Retinal pigment epithelial cell (primary cell): ENCODE measurements around the gene METTL8.

ENCODE experiments used
- DNase-seq: peaks from one replicate; pipeline ENCODE4 v3.0.0-alpha.2; 2010; ENCODE audit warnings: low read depth
- H3K4me3 ChIP-seq: 2 replicates; pipeline ENCODE4 v1.5.1; 2011; ENCODE audit warnings: mild to moderate bottlenecking, low read length, control low read depth, moderate library complexity
- TF ChIP-seq, protein P1 (sequence below): conservative IDR thresholded peaks from 2 replicates; pipeline ENCODE4 v1.5.1; 2011; ENCODE audit warnings: low read depth, low read length, control low read depth, inconsistent platforms

METTL8 gene

DNA sequence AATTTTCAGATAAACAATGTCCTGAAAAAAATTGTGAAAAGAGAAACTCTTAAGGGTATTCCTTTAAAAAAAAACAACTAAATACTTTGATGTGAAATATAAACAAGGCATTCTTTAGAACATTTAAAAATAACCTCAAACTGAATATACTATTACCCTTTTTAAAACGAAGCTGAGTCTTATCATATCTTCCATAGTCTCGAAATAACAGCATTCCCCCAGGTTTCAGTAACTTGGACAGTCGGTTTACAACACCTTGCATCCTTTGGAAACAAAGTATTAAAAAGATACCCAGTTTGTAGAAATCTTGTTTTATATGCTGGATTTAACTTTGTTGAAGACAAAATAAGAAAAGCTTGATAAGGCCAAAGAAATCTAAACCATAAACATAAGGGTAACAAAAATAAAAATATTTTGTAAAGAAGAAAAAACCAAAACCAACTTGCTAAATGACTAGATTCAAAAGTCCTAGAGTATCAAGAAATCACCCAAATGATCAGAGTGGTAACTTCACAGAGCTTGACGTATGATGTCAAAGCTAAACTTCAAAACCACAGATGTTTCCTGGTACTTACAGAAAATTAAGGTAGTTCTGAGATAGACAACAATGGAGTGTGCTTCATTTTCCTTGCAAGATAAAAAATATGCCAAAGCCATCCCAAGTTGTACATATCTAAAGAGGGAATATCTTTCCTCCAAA is 107.8 kb downstream of the METTL8 start:
- no peak overlapping the region for H3K4me3 ChIP-seq
- DNase-seq, result no peak
- TF ChIP-seq, protein P1, sequence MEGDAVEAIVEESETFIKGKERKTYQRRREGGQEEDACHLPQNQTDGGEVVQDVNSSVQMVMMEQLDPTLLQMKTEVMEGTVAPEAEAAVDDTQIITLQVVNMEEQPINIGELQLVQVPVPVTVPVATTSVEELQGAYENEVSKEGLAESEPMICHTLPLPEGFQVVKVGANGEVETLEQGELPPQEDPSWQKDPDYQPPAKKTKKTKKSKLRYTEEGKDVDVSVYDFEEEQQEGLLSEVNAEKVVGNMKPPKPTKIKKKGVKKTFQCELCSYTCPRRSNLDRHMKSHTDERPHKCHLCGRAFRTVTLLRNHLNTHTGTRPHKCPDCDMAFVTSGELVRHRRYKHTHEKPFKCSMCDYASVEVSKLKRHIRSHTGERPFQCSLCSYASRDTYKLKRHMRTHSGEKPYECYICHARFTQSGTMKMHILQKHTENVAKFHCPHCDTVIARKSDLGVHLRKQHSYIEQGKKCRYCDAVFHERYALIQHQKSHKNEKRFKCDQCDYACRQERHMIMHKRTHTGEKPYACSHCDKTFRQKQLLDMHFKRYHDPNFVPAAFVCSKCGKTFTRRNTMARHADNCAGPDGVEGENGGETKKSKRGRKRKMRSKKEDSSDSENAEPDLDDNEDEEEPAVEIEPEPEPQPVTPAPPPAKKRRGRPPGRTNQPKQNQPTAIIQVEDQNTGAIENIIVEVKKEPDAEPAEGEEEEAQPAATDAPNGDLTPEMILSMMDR, result no peak

DNA sequence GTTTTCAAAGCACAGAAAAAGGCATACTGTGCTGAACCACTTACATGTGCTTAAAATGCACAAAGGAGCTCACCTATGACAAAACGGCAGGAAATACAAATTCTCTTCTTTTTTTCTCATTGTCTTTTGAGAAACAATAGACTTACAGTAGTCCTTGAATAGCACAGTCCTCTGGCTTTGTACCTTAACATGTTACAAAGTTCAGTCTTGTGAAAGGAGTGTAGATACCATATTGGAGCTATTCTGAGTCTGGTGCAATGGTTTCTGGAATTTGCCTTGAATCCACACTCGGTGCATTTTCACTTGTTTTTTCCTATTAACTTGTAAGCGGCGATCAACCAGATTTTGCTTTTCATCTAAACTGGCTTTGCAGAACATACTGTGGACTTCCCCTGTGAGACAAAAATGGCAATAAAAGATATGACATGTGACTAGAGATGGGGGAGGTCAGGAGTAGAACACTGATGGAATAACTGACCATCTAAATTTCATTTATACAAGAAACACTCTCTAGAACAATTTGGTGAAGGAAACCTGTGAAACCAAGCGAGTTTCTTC is 109.7 kb downstream of the METTL8 start:
- DNase-seq, result no peak
- no peak overlapping the region for H3K4me3 ChIP-seq
- TF ChIP-seq, protein P1, result no peak

DNA sequence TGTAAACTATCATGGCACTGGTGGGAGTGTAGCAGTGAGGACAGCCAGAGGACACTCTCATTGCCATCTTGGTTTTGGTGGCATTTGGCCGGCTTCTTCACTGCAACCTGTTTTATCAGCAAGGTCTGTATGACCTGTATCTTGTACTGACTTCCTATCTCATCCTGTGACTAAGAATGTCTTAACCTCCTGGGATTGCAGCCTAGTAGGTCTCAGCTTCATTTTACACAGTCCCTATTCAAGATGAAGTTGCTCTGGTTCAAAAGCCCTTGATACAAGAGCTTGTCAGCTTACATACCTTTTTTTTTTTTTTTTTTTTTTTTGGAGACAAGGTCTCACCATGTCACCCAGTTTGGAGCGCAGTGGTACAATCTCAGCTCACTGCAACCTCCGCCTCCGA is 110.9 kb downstream of the METTL8 start:
- DNase-seq, result no peak
- H3K4me3 ChIP-seq, result no peak overlapping the region
- TF ChIP-seq, protein P1, result no peak

DNA sequence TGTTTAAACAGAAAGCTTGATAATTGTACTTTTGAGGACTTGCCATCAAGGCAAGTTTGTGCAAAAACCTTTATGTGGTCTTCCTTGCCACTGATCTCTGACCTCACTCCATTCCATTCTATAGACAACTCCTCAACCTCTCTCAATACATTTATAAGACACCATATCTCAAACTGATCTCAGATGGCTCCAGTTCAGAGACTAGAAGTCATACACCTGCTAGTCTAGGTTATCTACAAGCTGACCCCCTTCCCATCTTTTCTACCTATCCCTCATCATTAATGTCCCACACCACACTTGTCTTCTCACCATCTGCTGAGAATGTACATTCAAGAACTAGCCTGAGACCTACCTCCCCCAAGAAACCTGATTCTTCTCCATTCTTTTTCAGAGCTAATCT is 113.1 kb downstream of the METTL8 start:
- DNase-seq, result no peak
- no peak overlapping the region for H3K4me3 ChIP-seq
- TF ChIP-seq, protein P1, result no peak

DNA sequence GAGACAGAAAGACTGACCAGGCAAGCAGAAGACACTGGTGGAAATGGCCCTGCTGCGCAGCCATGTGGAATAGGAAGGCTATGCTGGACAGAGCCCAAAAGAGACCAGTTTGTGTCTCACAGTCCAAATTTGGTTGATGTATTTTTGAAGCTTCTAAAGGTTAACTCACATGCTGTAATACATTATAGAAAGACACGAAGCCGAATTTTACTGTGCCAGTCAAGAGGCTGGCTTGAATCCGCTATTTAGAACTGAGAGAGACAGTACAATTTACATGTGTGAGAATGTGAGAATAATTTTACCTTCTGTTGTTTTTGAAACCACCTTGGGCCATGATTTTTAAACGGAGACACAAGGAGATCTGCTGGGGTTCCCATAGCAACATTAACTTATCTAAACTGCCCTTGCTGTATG is 113.6 kb downstream of the METTL8 start:
- DNase-seq, result no peak
- TF ChIP-seq, protein P1, result no peak
- no peak overlapping the region for H3K4me3 ChIP-seq

DNA sequence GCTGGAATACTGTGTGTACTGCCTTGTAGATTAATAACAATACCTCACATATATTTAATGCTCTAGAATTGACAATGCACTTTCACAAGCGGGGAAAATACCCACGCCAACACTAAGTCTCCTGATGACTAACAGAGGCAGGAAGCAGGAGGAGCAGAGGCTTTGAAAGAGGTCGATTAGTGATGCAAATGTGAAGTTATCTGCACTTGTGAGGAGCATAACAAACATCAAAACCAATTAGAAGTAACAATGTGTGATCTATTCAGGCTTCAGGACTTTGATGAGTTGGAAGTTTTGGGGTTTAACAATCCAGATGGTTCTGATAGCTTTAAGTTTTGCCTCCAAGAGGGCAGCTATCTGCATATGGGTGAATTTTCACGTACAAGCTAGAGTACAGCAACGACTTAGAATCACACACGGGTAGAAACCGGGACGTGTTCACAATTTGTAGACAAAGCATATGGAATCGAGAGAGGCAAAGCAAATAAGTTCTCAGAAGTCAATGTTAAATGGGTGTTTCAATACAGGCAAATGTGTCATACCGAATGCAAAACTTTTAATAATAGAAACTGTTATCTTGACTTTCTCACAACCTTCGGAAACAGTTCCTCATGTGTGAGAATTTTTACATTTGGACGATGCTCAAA is 114.5 kb downstream of the METTL8 start:
- H3K4me3 ChIP-seq, result no peak overlapping the region
- TF ChIP-seq, protein P1, result no peak
- no peak for DNase-seq
